HL-60 (cell line): ENCODE measurements around the gene MAST2.
"Not testable (repeated sequence)": the region's sequence is repeated elsewhere in the genome, so short reads cannot be mapped to it uniquely, and the experiment has no call there.

Experiments used
- DNase-seq, 2 experiments: peaks; one replicate each; pipeline ENCODE4 v3.0.0-alpha.2; 2010 to 2020; ENCODE audit warnings: low read depth in 1 of 2, low spot score in 1 of 2
- H3K27ac ChIP-seq: fragments of 250-450 bp; sonication (Bioruptor Pico); replicated peaks from 2 replicates; pipeline ENCODE4 v1.5.1; 2020; ENCODE audit warnings: mild to moderate bottlenecking, moderate library complexity
- H3K27me3 ChIP-seq: fragments of 250-450 bp; sonication (Bioruptor Pico); 2 replicates; pipeline ENCODE4 v1.5.1; 2021; ENCODE audit warnings: mild to moderate bottlenecking, moderate library complexity; ENCODE audit not compliant: insufficient read depth, poor library complexity, severe bottlenecking
- H3K4me3 ChIP-seq: replicated peaks from 2 replicates; pipeline ENCODE4 v1.5.1; 2011; ENCODE audit warnings: mild to moderate bottlenecking, control low read depth, low read length; ENCODE audit not compliant: insufficient read depth
- CTCF ChIP-seq: IDR thresholded peaks from one replicate; pipeline ENCODE4 v1.5.1; 2011; ENCODE audit warnings: low read length, control low read depth, inconsistent platforms; ENCODE audit not compliant: insufficient read depth
- GABPA ChIP-seq: IDR thresholded peaks from 2 replicates; pipeline ENCODE4 v1.6.1; 2012; ENCODE audit warnings: low read depth
- POLR2AphosphoS5 ChIP-seq: IDR thresholded peaks from 2 replicates; pipeline ENCODE4 v1.6.1; 2012; ENCODE audit warnings: low read depth
- REST ChIP-seq: IDR thresholded peaks from 2 replicates; pipeline ENCODE4 v1.6.1; 2012; ENCODE audit warnings: low read depth; ENCODE audit not compliant: insufficient replicate concordance
- SPI1 ChIP-seq: IDR thresholded peaks from 2 replicates; pipeline ENCODE4 v1.6.1; 2012; ENCODE audit warnings: low read depth, mild to moderate bottlenecking, borderline replicate concordance

MAST2 gene

GRCh38 chr1:46056325-46056724, 252.9 kb downstream of the MAST2 start:
- no peaks in the 10 kb centered on the region for H3K27me3 ChIP-seq
- H3K27ac ChIP-seq = no peak overlapping the region
- TF ChIP-seq POLR2AphosphoS5 = no peak
- TF ChIP-seq REST = no peak
- no peak for TF ChIP-seq SPI1
- no peak for TF ChIP-seq CTCF
- no peak for TF ChIP-seq GABPA
- H3K4me3 ChIP-seq = no peak overlapping the region
- no peak for DNase-seq

- not testable (repeated sequence) for H3K27me3 ChIP-seq, H3K27ac ChIP-seq, H3K4me3 ChIP-seq, DNase-seq
- peak; percentile 79 for TF ChIP-seq SPI1
These were observed 253.8 kb downstream of the MAST2 start for GRCh38 chr1:46057215-46057614.

GRCh38 chr1:46057781-46058180, 254.4 kb downstream of the MAST2 start:
- H3K4me3 ChIP-seq = no peak overlapping the region
- DNase-seq = no peak
- H3K27ac ChIP-seq = no peak overlapping the region
- no peaks in the 10 kb centered on the region for H3K27me3 ChIP-seq
- TF ChIP-seq GABPA (no peak), REST (no peak), POLR2AphosphoS5 (no peak), CTCF (no peak), SPI1 (no peak)

- Histone ChIP-seq H3K4me3 (no peak overlapping the region), H3K27ac (no peak overlapping the region), H3K27me3 (no peaks in the 10 kb centered on the region)
- no peak for DNase-seq
- TF ChIP-seq CTCF (no peak), GABPA (no peak), REST (no peak), POLR2AphosphoS5 (no peak), SPI1 (no peak)
These were observed 255.5 kb downstream of the MAST2 start for GRCh38 chr1:46058936-46059335.
